Progenitor cell of endocrine pancreas (in vitro differentiated cells): ENCODE results near the gene CCNB3. TPM values are rescaled to one million over a fixed set of nuclear protein-coding genes. Genes with fewer than 3 reads are reported as not detected.

Experiments used
- DNase-seq: peaks from one replicate; pipeline ENCODE4 v3.0.0; 2021; ENCODE audit warnings: low spot score; ENCODE audit not compliant: unreplicated experiment
- H3K27ac Mint-ChIP-seq: 2 replicates; pipeline ENCODE4 v1.8.0; 2021; ENCODE audit warnings: mild to moderate bottlenecking, moderate library complexity, mixed read lengths
- H3K27me3 Mint-ChIP-seq: 2 replicates; pipeline ENCODE4 v1.8.0; 2021; ENCODE audit warnings: mixed read lengths
- H3K36me3 Mint-ChIP-seq: 2 replicates; pipeline ENCODE4 v1.8.0; 2022; ENCODE audit warnings: mixed read lengths; ENCODE audit not compliant: insufficient read depth
- H3K4me1 Mint-ChIP-seq: 2 replicates; pipeline ENCODE4 v1.8.0; 2021; ENCODE audit warnings: low read depth, mixed read lengths
- H3K4me3 Mint-ChIP-seq: 2 replicates; pipeline ENCODE4 v1.8.0; 2021; ENCODE audit warnings: low read depth, mild to moderate bottlenecking, moderate library complexity, mixed read lengths
- H3K9me3 Mint-ChIP-seq: 2 replicates; pipeline ENCODE4 v1.8.0; 2021; ENCODE audit warnings: low read depth, mixed read lengths
- CTCF ChIP-seq: fragments of 200-600 bp; sonication (generic); IDR thresholded peaks from one replicate; pipeline ENCODE4 v1.5.0; 2021; ENCODE audit warnings: antibody characterized with exemption, mild to moderate bottlenecking; ENCODE audit not compliant: unreplicated experiment
- total RNA-seq: library from RNA; stranded (reverse); gene quantifications from 2 replicates; pipeline ENCODE4 v1.2.1, GENCODE V29; 2021

Gene CCNB3
- total RNA-seq, 1 donor from 2014 or later: 0.34 TPM

GRCh38 chrX:50183891-50184290, 20.7 kb upstream of the CCNB3 start:
- H3K4me3 Mint-ChIP-seq: no peak overlapping the region
- peaks cover 13% of the 10 kb centered on the region for H3K4me1 Mint-ChIP-seq
- H3K27ac Mint-ChIP-seq: no peak overlapping the region
- no peaks in the 10 kb centered on the region for H3K36me3 Mint-ChIP-seq
- H3K27me3 Mint-ChIP-seq: no peaks in the 10 kb centered on the region
- no peak for DNase-seq
- TF ChIP-seq CTCF: no peak
- peaks cover 17% of the 10 kb centered on the region for H3K9me3 Mint-ChIP-seq

- H3K36me3 Mint-ChIP-seq: no peaks in the 10 kb centered on the region
- H3K9me3 Mint-ChIP-seq: peaks cover 17% of the 10 kb centered on the region
Measured at GRCh38 chrX:50188859-50189600, 15.5 kb upstream of the CCNB3 start.

GRCh38 chrX:50198348-50198747, 6.2 kb upstream of the CCNB3 start:
- Mint-ChIP-seq H3K36me3 (no peaks in the 10 kb centered on the region), H3K4me1 (peaks cover 6% of the 10 kb centered on the region), H3K4me3 (no peak overlapping the region), H3K27me3 (no peaks in the 10 kb centered on the region), H3K9me3 (peaks cover 16% of the 10 kb centered on the region), H3K27ac (no peak overlapping the region)
- DNase-seq: no peak
- TF ChIP-seq CTCF: no peak

More at GRCh38 chrX:50188859-50189600, 15.5 kb upstream of the CCNB3 start:
- TF ChIP-seq CTCF: no peak
- Mint-ChIP-seq H3K4me1 (peaks cover 5% of the 10 kb centered on the region), H3K4me3 (no peak overlapping the region), H3K27ac (no peak overlapping the region), H3K27me3 (no peaks in the 10 kb centered on the region)
- DNase-seq: no peak

GRCh38 chrX:50200907-50201306, 3.7 kb upstream of the CCNB3 start, which contains the start of gene AKAP4:
Gene AKAP4, minus strand, starts transcription at chrX:50201007. Its CDS starts 118 bp downstream, at chrX:50200889.
- Mint-ChIP-seq H3K36me3 (peaks cover 1% of the 10 kb centered on the region), H3K4me3 (no peak within 1 kb of the TSS), H3K27ac (no peak within 1 kb of the TSS), H3K27me3 (no peaks in the 10 kb centered on the region), H3K9me3 (peaks cover 12% of the 10 kb centered on the region), H3K4me1 (peaks cover 9% of the 10 kb centered on the region)
- no peak for TF ChIP-seq CTCF
- no peak for DNase-seq

- no peak overlapping the region for H3K4me3 Mint-ChIP-seq
- H3K9me3 Mint-ChIP-seq: peaks cover 12% of the 10 kb centered on the region
- peaks cover 1% of the 10 kb centered on the region for H3K36me3 Mint-ChIP-seq
Measured at GRCh38 chrX:50202539-50202938, 2.0 kb upstream of the CCNB3 start.

More at GRCh38 chrX:50202539-50202938, 2.0 kb upstream of the CCNB3 start:
- Mint-ChIP-seq H3K27ac (no peak overlapping the region), H3K4me1 (peaks cover 9% of the 10 kb centered on the region), H3K27me3 (no peaks in the 10 kb centered on the region)
- TF ChIP-seq CTCF: no peak
- no peak for DNase-seq
